NT2/D1 (cell line): Measurements from ENCODE around the gene MAPK11.

Experiments used
- YY1 ChIP-seq: IDR thresholded peaks from 2 replicates; pipeline ENCODE4 v1.6.1; 2011; ENCODE audit not compliant: insufficient read length, insufficient read depth
- ZNF274 ChIP-seq: IDR thresholded peaks from 2 replicates; pipeline ENCODE4 v1.6.1; 2011; ENCODE audit warnings: mild to moderate bottlenecking, low read depth, low read length

- TF ChIP-seq ZNF274 (no peak), YY1 (no peak)
Observed at GRCh38 chr22:50284479-50284878, 14.3 kb upstream of the MAPK11 start.
